ENCODE results near the gene CHRNE. TPM values are rescaled to one million over a fixed set of nuclear protein-coding genes. Genes with fewer than 3 reads are reported as not detected.

The CHRNE gene
- total RNA-seq, 6 experiments from 2014 or later = 0.07 to 0.15 (median 0.07) TPM; not detected in 3

GRCh38 chr17:4881761-4882555, 20.9 kb downstream of the CHRNE start:
- Mint-ChIP-seq H3K27me3 (ENCODE audit: insufficient read depth) (no peaks in the 10 kb centered on the region; the same call in 1 of the 2 replicates), H3K27ac (no peak overlapping the region), H3K9me3 (no peaks in the 10 kb centered on the region), H3K36me3 (ENCODE audit: low read depth) (no peaks in the 10 kb centered on the region), H3K4me3 (no peak overlapping the region), H3K4me1 (ENCODE audit: low read depth) (no peaks in the 10 kb centered on the region; the same call in 1 of the 2 replicates)
- peak; percentile 88 for TF ChIP-seq CTCF (IDR thresholded peaks at IDR 0.05)
- peak; percentile 5 for DNase-seq

GRCh38 chr17:4880857-4881256, 22.0 kb downstream of the CHRNE start:
- DNase-seq = no peak
- H3K4me3 Mint-ChIP-seq = no peak overlapping the region
- no peaks in the 10 kb centered on the region for H3K9me3 Mint-ChIP-seq
- no peaks in the 10 kb centered on the region; the same call in 1 of the 2 replicates for H3K4me1 Mint-ChIP-seq (ENCODE audit: low read depth)
- H3K36me3 Mint-ChIP-seq (ENCODE audit: low read depth) = no peaks in the 10 kb centered on the region
- no peak for TF ChIP-seq CTCF (IDR thresholded peaks at IDR 0.05)
- no peaks in the 10 kb centered on the region; the same call in 1 of the 2 replicates for H3K27me3 Mint-ChIP-seq (ENCODE audit: insufficient read depth)
- no peak overlapping the region for H3K27ac Mint-ChIP-seq

GRCh38 chr17:4879601-4880000, 23.3 kb downstream of the CHRNE start:
- Mint-ChIP-seq H3K9me3 (no peaks in the 10 kb centered on the region), H3K4me1 (ENCODE audit: low read depth) (no peaks in the 10 kb centered on the region; the same call in 1 of the 2 replicates), H3K27me3 (ENCODE audit: insufficient read depth) (no peaks in the 10 kb centered on the region; the same call in 1 of the 2 replicates), H3K27ac (no peak overlapping the region), H3K4me3 (no peak overlapping the region), H3K36me3 (ENCODE audit: low read depth) (no peaks in the 10 kb centered on the region)
- no peak for DNase-seq
- no peak for TF ChIP-seq CTCF (IDR thresholded peaks at IDR 0.05)

GRCh38 chr17:4877089-4877488, 25.8 kb downstream of the CHRNE start:
- no peaks in the 10 kb centered on the region; the same call in 1 of the 2 replicates for H3K4me1 Mint-ChIP-seq (ENCODE audit: low read depth)
- no peak overlapping the region for H3K27ac Mint-ChIP-seq
- no peak for TF ChIP-seq CTCF (IDR thresholded peaks at IDR 0.05)
- H3K9me3 Mint-ChIP-seq = no peaks in the 10 kb centered on the region
- H3K27me3 Mint-ChIP-seq (ENCODE audit: insufficient read depth) = no peaks in the 10 kb centered on the region; the same call in 1 of the 2 replicates
- no peak overlapping the region for H3K4me3 Mint-ChIP-seq
- no peaks in the 10 kb centered on the region for H3K36me3 Mint-ChIP-seq (ENCODE audit: low read depth)
- no peak for DNase-seq

- TF ChIP-seq CTCF (IDR thresholded peaks at IDR 0.05) = no peak
- Mint-ChIP-seq H3K4me1 (ENCODE audit: low read depth) (no peaks in the 10 kb centered on the region), H3K36me3 (ENCODE audit: low read depth) (no peaks in the 10 kb centered on the region), H3K9me3 (no peaks in the 10 kb centered on the region), H3K27ac (no peak overlapping the region), H3K27me3 (ENCODE audit: insufficient read depth) (no peaks in the 10 kb centered on the region; the same call in 1 of the 2 replicates), H3K4me3 (no peak overlapping the region)
- no peak for DNase-seq
Observed at GRCh38 chr17:4872786-4873185, 30.1 kb downstream of the CHRNE start.

Data from HFFc6 (cell line).